OCI-M2 (cell line): ENCODE measurements around the gene FAM13B.
"Not testable (repeated sequence)": the region's sequence is repeated elsewhere in the genome, so short reads cannot be mapped to it uniquely, and the experiment has no call there.

ENCODE experiments used
- DNase-seq: peaks from one replicate; lab custom pipeline; 2025; ENCODE audit not compliant: unreplicated experiment; lab: John Stamatoyannopoulos, UW

FAM13B gene

DNA sequence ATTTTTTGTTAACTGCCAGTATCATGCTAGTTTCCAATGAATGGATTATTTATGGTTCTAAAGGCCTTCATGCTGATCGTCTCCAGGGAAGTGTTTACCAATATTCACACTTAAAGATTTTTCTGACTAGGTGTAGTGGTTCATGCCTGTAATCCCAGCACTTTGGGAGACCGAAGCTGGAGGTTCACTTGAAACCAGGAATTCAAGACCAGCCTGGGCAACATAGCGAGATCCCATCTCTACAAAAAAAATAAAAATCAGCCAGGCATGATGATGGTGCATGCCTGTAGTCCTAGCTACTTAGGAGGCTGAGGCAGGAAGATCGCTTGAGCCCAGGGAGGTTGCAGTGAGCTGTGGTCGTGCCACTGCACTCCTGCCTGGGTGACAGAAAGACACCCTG, 43.5 kb downstream of the FAM13B start:
- no peak for DNase-seq

GRCh38 chr5:137975208-137975607, 57.7 kb downstream of the FAM13B start:
- no peak for DNase-seq

GRCh38 chr5:137970384-137970783, 62.5 kb downstream of the FAM13B start:
- DNase-seq, result not testable (repeated sequence)

DNA sequence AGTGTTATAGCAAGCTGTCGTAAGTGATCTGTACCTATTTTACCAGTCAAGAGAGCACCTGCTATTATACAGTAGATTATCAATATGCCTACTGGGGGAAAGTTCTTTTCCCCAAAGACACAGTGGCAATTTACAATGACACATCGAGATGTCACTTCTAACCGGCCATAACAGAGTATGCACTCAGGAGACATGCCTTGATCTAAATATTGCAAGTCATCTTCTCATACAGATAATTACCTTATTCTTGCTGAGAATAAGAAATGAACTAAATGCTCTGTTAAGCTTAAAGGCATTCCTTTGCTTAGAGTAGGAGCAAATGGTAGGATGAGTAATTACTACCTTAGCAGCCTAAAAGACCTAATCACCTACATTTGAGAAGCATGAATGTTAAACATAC, 72.1 kb downstream of the FAM13B start:
- no peak for DNase-seq

DNA sequence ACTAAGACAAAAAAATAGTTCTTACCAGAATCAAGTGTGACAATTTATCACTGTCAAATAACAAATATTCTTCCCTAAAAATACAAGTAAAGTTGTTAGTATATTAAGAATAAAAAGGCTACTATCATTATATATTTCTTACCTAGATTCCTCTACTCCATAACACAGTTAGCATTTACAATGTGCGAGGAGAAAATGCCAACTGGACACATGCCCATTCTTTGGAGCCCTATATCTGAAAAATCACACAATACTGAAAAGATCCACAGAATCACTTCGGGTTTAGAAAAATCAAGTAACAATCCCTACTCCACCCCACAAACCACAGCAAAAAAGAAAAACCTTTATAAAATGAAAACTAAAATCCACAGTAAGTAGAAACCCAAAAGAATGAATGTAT, 72.7 kb downstream of the FAM13B start:
- no peak for DNase-seq

GRCh38 chr5:137959488-137959887, 73.4 kb downstream of the FAM13B start:
- DNase-seq, result no peak

DNA sequence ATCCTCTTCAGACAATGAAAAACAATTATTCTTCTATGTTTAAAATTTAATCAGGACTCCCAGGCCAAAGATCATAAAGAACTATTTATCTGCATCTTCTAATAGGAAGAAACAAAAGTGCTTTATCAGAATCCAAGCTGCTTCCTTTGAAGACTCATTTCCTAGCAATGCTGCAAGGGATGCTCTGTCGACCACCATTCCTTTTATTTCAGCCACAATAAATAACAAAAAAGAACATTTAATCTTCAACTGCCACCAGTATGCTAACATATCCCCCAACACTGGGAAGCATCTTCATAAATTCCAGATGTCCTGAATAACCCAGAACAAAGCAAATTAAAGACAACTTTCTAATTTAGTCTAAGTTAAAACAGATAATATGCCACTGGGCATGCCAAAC, 74.9 kb downstream of the FAM13B start:
- DNase-seq, result no peak

GRCh38 chr5:137954131-137954879, 78.6 kb downstream of the FAM13B start:
- no peak for DNase-seq

DNA sequence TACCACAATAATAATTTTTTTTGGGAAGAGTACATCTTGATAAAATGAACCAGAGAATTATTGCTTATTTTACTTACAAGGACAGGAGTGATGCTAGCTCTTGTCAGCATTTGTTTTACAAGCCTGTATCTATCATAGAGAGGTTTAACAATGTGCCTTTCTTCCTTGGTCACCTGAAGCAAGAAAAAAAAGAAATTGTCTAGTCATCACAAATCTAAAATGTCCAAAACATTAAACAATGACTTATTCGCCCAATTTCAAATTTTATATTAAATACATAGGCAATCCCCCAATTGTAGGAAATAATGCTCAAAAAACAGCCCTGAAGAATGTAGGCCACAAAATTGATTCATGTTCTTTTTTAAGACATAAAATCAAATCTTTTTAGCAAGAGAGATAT, 87.1 kb downstream of the FAM13B start:
- no peak for DNase-seq

DNA sequence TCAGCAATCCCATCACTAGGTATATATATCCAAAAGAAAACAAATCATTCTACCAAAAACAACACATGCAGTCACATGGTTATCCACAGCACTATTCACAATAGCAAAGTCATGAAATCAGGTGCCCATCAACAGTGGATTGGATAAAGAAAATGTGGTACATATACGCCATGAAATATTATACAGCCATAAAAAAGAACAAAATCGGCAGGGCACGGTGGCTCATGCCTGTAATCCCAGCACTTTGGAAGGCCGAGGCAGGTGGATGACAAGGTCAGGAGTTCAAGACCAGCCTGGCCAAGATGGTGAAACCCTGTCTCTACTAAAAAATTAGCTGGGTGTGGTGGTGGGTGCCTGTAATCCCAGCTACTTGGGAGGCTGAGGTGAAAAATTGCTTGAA, 88.6 kb downstream of the FAM13B start:
- DNase-seq, result not testable (repeated sequence)

DNA sequence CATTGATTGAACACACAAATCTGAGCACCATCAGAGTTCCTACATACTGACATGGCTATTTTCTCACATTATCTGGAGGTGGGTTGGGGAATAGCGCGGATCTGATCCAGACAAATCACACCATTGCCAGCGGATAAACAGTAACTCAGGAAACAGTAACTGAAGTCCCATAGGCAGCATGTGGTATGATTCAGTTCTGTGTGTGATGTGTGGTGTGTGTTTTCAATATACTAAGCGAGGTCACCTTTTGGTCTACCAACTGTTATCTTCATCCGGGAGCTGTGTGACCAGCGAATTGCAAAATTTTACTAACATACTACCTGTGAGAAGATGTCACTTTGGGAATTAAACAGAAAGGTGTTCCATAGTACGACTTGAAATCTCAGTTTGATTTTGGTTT, 93.5 kb downstream of the FAM13B start:
- DNase-seq, result no peak

DNA sequence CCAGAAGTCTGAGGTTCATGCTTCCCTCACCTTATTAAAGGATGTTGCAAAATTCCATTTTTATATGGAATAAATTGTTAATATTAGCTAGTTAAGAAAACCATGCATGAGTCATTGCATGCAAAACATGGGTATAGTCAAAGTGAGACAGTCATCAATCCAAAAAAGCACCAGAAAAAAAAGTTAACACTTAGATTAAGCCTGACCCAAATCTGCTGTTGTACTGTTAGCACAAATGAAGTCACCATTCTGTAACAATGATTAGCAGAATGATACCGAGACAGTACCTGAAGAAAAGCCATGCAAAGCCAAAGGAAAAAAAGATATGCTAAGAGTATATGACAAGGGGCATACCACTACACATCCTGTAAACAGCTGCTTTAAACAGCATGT, 94.1 kb downstream of the FAM13B start:
- DNase-seq, result no peak

- no peak for DNase-seq
Observed at GRCh38 chr5:137937994-137938750, 94.7 kb downstream of the FAM13B start.

DNA sequence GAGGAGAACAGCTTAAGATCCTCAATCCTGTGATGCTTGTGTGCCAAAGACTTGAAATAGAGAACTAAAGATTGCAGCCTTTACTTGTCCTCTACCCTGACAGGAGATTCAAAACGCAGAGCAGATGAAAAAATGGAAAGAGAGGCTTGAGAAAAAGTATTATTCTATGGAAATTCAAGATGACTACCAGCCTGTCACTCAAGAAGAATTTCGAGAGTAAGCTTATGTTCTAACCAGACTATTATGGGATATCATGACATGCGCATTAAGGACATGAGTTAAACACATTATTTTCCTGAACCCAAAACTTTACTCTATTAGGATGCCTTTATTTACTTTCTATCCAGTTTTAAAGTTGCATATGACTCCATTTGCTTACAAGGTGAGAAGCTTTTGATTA, 97.2 kb downstream of the FAM13B start:
- no peak for DNase-seq

DNA sequence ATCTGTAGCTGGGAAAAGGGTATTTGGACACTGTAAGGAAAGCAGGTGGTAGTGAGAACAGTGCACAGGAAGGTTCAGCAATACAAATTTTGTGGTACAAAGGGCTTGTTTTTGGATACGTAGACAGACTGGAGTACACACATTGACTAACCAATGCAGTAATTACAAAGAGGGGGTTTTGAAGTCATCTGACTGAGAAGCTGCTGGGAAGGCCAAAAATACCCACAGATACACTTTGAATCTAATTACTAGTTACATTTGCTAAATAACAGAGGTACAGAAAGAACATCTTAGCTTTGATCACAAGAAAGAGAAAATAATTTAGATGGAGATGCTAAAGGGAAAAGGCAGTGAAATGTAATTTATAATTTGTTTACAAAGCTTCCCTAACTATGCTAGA, 97.7 kb downstream of the FAM13B start:
- no peak for DNase-seq

DNA sequence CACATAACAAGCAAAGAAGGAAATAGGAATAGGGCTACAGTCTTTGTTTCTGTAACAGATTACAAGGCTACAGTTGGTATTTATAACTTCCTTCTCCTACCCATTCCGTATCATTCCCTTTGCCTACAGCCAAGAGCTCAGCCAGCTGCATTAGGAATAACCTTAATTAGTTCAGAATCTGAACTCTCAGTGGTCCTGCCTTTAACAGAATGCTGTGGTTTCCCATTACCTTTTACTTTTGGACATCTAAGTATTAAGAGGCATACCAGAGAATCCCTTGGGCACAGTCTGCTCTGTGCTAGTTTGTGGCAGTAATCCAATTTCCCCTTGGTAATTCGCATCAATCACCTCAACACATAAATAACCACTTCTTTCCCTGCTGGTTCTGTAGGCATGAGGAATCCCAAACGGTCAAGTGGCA, 99.4 kb downstream of the FAM13B start:
- no peak for DNase-seq

GRCh38 chr5:137932800-137933199, 100.1 kb downstream of the FAM13B start:
- no peak for DNase-seq

DNA sequence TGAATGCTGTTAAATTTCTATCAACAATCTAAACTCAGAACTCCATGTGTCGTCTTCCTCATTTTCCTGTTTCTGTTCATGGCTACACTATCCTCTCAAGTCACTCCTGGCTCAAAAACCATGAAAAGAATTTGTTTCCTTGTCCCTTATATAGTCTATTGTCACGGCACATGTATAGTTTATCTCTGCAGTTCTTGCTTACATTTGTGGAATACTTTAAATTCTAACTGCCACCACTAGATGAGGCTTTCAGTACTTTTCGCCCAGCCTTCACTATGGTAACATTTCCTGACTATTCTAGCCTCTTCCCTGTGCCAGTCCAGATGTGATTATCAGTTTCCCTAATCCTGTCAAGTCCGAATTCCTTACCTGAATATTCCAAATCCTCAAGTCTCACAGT, 109.0 kb downstream of the FAM13B start:
- no peak for DNase-seq

DNA sequence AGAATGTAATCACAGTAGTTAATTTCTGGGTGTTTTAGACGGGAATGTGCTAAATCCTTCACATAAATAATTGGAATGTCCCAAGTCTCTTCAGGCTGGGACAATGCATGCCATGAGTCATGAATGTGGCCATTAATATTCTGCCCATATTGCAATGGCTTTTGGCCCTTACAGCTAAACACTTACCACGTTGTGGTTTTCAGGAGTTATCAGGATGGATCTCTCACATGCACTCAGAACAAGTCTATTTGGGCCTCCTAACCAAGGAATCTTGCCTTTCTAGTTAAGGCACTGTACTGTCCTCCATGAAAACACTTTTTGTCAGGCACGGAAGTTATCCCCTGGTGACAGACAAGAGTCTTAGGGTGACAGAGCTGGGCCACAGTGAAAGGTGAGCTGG, 110.9 kb downstream of the FAM13B start:
- no peak for DNase-seq

- DNase-seq, result no peak
Observed at GRCh38 chr5:137916923-137917322, 116.0 kb downstream of the FAM13B start.

DNA sequence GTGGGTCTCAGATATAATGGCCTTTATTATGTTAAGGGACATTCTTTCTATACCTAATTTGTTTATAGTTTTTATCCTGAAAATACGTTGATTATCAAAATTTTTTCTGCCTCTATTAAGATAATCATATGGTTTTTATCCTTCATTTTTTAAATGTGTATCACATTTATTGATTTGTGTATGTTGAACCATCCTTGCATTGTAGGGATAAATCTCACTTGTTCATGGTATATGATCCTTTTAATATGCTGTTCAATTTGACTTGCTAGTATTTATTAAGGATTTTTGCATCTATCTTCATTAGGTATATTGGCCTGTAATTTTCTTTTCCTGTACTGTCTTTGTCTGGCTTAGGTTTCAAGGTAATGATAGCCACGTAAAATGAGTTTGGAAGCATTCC, 118.1 kb downstream of the FAM13B start:
- DNase-seq, result no peak

DNA sequence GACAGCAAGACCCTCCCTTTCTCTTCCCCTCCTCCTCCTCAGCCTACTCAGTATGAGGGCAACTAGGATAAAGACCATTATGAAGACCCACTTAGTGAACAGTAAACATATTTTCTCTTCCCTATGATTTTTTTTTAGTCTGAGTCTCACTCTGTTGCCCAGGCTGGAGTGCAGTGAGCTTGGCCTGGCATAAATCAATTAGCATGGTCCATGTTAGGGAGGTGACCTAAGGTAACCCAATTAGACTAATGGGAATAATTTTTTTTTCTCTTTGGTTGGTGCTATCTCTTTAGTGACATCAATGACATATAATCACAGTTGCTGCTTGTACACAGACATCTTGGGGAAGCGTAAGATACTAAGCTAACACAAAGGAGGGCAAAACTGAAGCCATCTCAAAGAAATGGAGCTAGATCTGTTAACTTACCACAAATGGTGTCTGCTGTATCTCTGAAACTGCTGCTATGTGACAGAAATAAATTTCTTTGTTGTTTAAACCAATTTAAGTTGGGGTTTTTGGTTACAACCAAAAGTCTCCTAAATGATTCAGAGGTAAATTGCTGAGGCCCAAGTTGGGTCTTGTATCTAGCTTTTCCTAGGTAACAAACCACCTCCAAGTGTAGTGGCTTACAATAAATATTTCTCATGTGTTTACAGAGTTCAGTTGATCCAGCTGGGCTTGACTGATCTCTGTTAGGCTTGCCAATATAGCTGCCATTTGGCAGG, 130.3 kb downstream of the FAM13B start:
- no peak for DNase-seq
